HG03139 (cell line): Measurements from ENCODE around the gene PNMT.

ENCODE experiments used
- ATAC-seq: cut with Tn5 transposase; IDR thresholded peaks from one replicate; pipeline ENCODE4 v1.9.1; 2021; ENCODE audit not compliant: unreplicated experiment

PNMT gene

GRCh38 chr17:39666601-39667261, 1.5 kb upstream of the PNMT start:
- no peak for ATAC-seq

GRCh38 chr17:39667262-39667944, 850 bp upstream of the PNMT start:
- ATAC-seq = no peak

- ATAC-seq = no peak
Observed at GRCh38 chr17:39669897-39670735, 1.9 kb downstream of the PNMT start.

GRCh38 chr17:39670746-39671145, 2.5 kb downstream of the PNMT start:
- ATAC-seq = no peak

- no peak for ATAC-seq
Observed at GRCh38 chr17:39671651-39672521, 3.6 kb downstream of the PNMT start.

GRCh38 chr17:39672522-39673334, 4.5 kb downstream of the PNMT start:
- no peak for ATAC-seq

GRCh38 chr17:39673335-39674081, 5.3 kb downstream of the PNMT start:
- ATAC-seq = no peak

GRCh38 chr17:39674179-39674578, 5.9 kb downstream of the PNMT start:
- ATAC-seq = no peak

- no peak for ATAC-seq
Observed at GRCh38 chr17:39674702-39675389, 6.6 kb downstream of the PNMT start.

- no peak for ATAC-seq
Observed at GRCh38 chr17:39675390-39676082, 7.3 kb downstream of the PNMT start.

- ATAC-seq = no peak
Observed at GRCh38 chr17:39676198-39676819, 8.1 kb downstream of the PNMT start.

- no peak for ATAC-seq
Observed at GRCh38 chr17:39677072-39677471, 8.8 kb downstream of the PNMT start.

GRCh38 chr17:39677542-39678339, 9.5 kb downstream of the PNMT start:
- ATAC-seq = no peak

- ATAC-seq = no peak
Observed at GRCh38 chr17:39678340-39679116, 10.3 kb downstream of the PNMT start.

- no peak for ATAC-seq
Observed at GRCh38 chr17:39679521-39680192, 11.4 kb downstream of the PNMT start.
